Astrocyte (in vitro differentiated cells and primary cell): ENCODE data around the gene IDI1. TPM values are rescaled to one million over a fixed set of nuclear protein-coding genes. Genes with fewer than 3 reads are reported as not detected.

Experiments
- DNase-seq: peaks from one replicate; pipeline ENCODE4 v3.0.0-alpha.2; 2010; ENCODE audit warnings: low read depth
- FAIRE-seq: peaks from 2 replicates; lab custom pipeline; 2011; peaks lifted over from hg19 to GRCh38; lab: Jason Lieb, UNC
- H2AFZ ChIP-seq: 2 replicates; pipeline ENCODE4 v1.6.0; 2012; ENCODE audit warnings: low read depth, low read length, inconsistent platforms
- H3K27ac ChIP-seq: 2 replicates; pipeline ENCODE4 v1.5.1; 2011; ENCODE audit warnings: low read depth, low read length, inconsistent platforms
- H3K27me3 ChIP-seq: 2 replicates; pipeline ENCODE4 v1.6.0; 2011; ENCODE audit warnings: low read length, inconsistent platforms; ENCODE audit not compliant: insufficient read depth
- H3K36me3 ChIP-seq: 2 replicates; pipeline ENCODE4 v1.5.1; 2011; ENCODE audit warnings: low read length, inconsistent platforms; ENCODE audit not compliant: insufficient read depth
- H3K4me1 ChIP-seq: 2 replicates; pipeline ENCODE4 v1.5.1; 2011; ENCODE audit warnings: low read length, inconsistent platforms; ENCODE audit not compliant: insufficient read depth
- H3K4me2 ChIP-seq: 2 replicates; pipeline ENCODE4 v1.6.0; 2012; ENCODE audit warnings: low read length, inconsistent platforms
- H3K4me3 ChIP-seq: 2 replicates; pipeline ENCODE4 v1.5.1; 2011; ENCODE audit warnings: low read depth, mild to moderate bottlenecking, low read length, inconsistent platforms; ENCODE audit not compliant: insufficient read depth
- H3K79me2 ChIP-seq: 2 replicates; pipeline ENCODE4 v1.6.0; 2012; ENCODE audit warnings: mild to moderate bottlenecking, low read length, inconsistent platforms; ENCODE audit not compliant: insufficient read depth
- H3K9ac ChIP-seq: 2 replicates; pipeline ENCODE4 v1.6.0; 2012; ENCODE audit warnings: mild to moderate bottlenecking, low read length, inconsistent platforms
- H3K9me3 ChIP-seq: 2 replicates; pipeline ENCODE4 v1.5.1; 2012; ENCODE audit warnings: low read depth, mild to moderate bottlenecking, low read length, inconsistent platforms; ENCODE audit not compliant: insufficient read depth
- H4K20me1 ChIP-seq: 2 replicates; pipeline ENCODE4 v1.6.0; 2012; ENCODE audit warnings: low read length, inconsistent platforms; ENCODE audit not compliant: insufficient read depth
- H3K27ac Mint-ChIP-seq: one replicate; pipeline ENCODE4 v1.8.0; 2021; ENCODE audit warnings: mild to moderate bottlenecking, mixed read lengths; ENCODE audit not compliant: unreplicated experiment
- H3K27me3 Mint-ChIP-seq: one replicate; pipeline ENCODE4 v1.8.0; 2021; ENCODE audit warnings: low read depth, mixed read lengths; ENCODE audit not compliant: unreplicated experiment
- H3K36me3 Mint-ChIP-seq: one replicate; pipeline ENCODE4 v1.8.0; 2021; ENCODE audit warnings: low read depth, mixed read lengths; ENCODE audit not compliant: unreplicated experiment
- H3K4me1 Mint-ChIP-seq: one replicate; pipeline ENCODE4 v1.8.0; 2021; ENCODE audit warnings: low read depth, mixed read lengths; ENCODE audit not compliant: unreplicated experiment
- H3K4me3 Mint-ChIP-seq: one replicate; pipeline ENCODE4 v1.8.0; 2021; ENCODE audit warnings: mild to moderate bottlenecking, moderate library complexity, mixed read lengths; ENCODE audit not compliant: unreplicated experiment
- H3K9me3 Mint-ChIP-seq: one replicate; pipeline ENCODE4 v1.8.0; 2021; ENCODE audit warnings: mild to moderate bottlenecking, mixed read lengths; ENCODE audit not compliant: unreplicated experiment
- EZH2 ChIP-seq: IDR thresholded peaks from 2 replicates; pipeline ENCODE4 v1.6.1; 2012; ENCODE audit warnings: mild to moderate bottlenecking, low read length, inconsistent platforms; ENCODE audit not compliant: insufficient read depth
- total RNA-seq: library from RNA; stranded (reverse); gene quantifications from 2 replicates; pipeline ENCODE4 v1.2.1, GENCODE V29; 2021
- TF ChIP-seq, protein P1 (sequence below): IDR thresholded peaks from 2 replicates; pipeline ENCODE4 v1.5.1; 2011; ENCODE audit warnings: low read depth, mild to moderate bottlenecking, inconsistent platforms, low read length, moderate library complexity; ENCODE audit not compliant: insufficient read depth

The IDI1 gene
- total RNA-seq, 1 donor from 2014 or later: 63.2 TPM

DNA sequence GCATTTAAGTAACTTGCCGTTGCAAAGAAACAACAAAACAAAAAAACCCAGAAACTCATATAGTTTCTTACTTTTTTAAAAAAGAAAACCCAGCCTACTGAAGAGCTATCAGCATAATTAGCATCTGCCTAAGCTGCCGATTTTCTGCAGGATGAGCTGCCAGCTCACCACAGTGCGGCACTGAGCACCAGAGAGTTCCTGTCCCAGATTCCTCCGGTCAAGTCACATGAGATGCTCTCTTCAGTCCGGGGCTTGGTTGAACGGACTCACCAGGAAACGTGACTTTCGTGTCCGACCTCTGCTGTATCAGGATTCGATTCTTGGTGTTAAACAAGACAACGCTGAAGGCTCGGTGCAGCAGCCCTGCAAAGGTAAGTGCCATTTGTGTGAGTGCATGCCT, 26.5 kb downstream of the IDI1 start:
- Histone ChIP-seq H3K4me3 (no peak overlapping the region), H3K4me2 (no peak overlapping the region), H3K9me3 (peaks cover 2% of the 10 kb centered on the region), H3K9ac (no peak overlapping the region), H3K36me3 (peaks cover 18% of the 10 kb centered on the region), H4K20me1 (peaks cover 7% of the 10 kb centered on the region), H3K27ac (no peak overlapping the region), H3K79me2 (no peaks in the 10 kb centered on the region), H2AFZ (no peak overlapping the region), H3K27me3 (no peaks in the 10 kb centered on the region), H3K4me1 (no peaks in the 10 kb centered on the region)
- no peaks in the 10 kb centered on the region for H3K9me3 Mint-ChIP-seq
- TF ChIP-seq, protein P1, sequence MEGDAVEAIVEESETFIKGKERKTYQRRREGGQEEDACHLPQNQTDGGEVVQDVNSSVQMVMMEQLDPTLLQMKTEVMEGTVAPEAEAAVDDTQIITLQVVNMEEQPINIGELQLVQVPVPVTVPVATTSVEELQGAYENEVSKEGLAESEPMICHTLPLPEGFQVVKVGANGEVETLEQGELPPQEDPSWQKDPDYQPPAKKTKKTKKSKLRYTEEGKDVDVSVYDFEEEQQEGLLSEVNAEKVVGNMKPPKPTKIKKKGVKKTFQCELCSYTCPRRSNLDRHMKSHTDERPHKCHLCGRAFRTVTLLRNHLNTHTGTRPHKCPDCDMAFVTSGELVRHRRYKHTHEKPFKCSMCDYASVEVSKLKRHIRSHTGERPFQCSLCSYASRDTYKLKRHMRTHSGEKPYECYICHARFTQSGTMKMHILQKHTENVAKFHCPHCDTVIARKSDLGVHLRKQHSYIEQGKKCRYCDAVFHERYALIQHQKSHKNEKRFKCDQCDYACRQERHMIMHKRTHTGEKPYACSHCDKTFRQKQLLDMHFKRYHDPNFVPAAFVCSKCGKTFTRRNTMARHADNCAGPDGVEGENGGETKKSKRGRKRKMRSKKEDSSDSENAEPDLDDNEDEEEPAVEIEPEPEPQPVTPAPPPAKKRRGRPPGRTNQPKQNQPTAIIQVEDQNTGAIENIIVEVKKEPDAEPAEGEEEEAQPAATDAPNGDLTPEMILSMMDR: no peak
- no peak for TF ChIP-seq EZH2
- H3K4me1 Mint-ChIP-seq: no peaks in the 10 kb centered on the region
- H3K4me3 Mint-ChIP-seq: no peak overlapping the region
- H3K36me3 Mint-ChIP-seq: peaks cover 19% of the 10 kb centered on the region
- FAIRE-seq (no peak), DNase-seq (no peak)
- no peak overlapping the region for H3K27ac Mint-ChIP-seq
- no peaks in the 10 kb centered on the region for H3K27me3 Mint-ChIP-seq

- Mint-ChIP-seq H3K4me1 (no peaks in the 10 kb centered on the region), H3K4me3 (no peak overlapping the region), H3K27me3 (no peaks in the 10 kb centered on the region), H3K36me3 (peaks cover 24% of the 10 kb centered on the region), H3K9me3 (no peaks in the 10 kb centered on the region), H3K27ac (no peak overlapping the region)
- TF ChIP-seq, protein P1: no peak
- TF ChIP-seq EZH2: no peak
- peaks cover 33% of the 10 kb centered on the region for H3K36me3 ChIP-seq
- H4K20me1 ChIP-seq: peaks cover 15% of the 10 kb centered on the region
- peaks cover 2% of the 10 kb centered on the region for H3K9me3 ChIP-seq
- no peak overlapping the region for H3K27ac ChIP-seq
- FAIRE-seq (no peak), DNase-seq (no peak)
- no peak overlapping the region for H3K4me2 ChIP-seq
- no peak overlapping the region for H3K4me3 ChIP-seq
- H3K9ac ChIP-seq: no peak overlapping the region
- H3K4me1 ChIP-seq: no peaks in the 10 kb centered on the region
- H3K27me3 ChIP-seq: no peaks in the 10 kb centered on the region
- no peak overlapping the region for H2AFZ ChIP-seq
- H3K79me2 ChIP-seq: no peaks in the 10 kb centered on the region
These were observed 28.0 kb downstream of the IDI1 start for GRCh38 chr10:1020958-1021357.

GRCh38 chr10:1020460-1020859, 28.5 kb downstream of the IDI1 start:
- H3K79me2 ChIP-seq: no peaks in the 10 kb centered on the region
- Mint-ChIP-seq H3K27ac (no peak overlapping the region), H3K4me3 (no peak overlapping the region), H3K4me1 (no peaks in the 10 kb centered on the region), H3K36me3 (peaks cover 22% of the 10 kb centered on the region), H3K9me3 (no peaks in the 10 kb centered on the region), H3K27me3 (no peaks in the 10 kb centered on the region)
- peaks cover 37% of the 10 kb centered on the region for H3K36me3 ChIP-seq
- no peak overlapping the region for H2AFZ ChIP-seq
- no peak overlapping the region for H3K4me2 ChIP-seq
- no peak overlapping the region for H3K9ac ChIP-seq
- DNase-seq (no peak), FAIRE-seq (no peak)
- no peak overlapping the region for H3K27ac ChIP-seq
- no peak overlapping the region for H3K4me3 ChIP-seq
- no peaks in the 10 kb centered on the region for H3K27me3 ChIP-seq
- no peaks in the 10 kb centered on the region for H3K4me1 ChIP-seq
- H4K20me1 ChIP-seq: peaks cover 18% of the 10 kb centered on the region
- H3K9me3 ChIP-seq: peaks cover 2% of the 10 kb centered on the region
- TF ChIP-seq, protein P1: no peak
- no peak for TF ChIP-seq EZH2
